HCT116 (cell line): ENCODE measurements around the gene C1orf159. TPM values are rescaled to one million over a fixed set of nuclear protein-coding genes. Genes with fewer than 3 reads are reported as not detected.

Experiments used
- ATAC-seq: fragments of 200-7000 bp; cut with Tn5 transposase; 2 replicates; pipeline ENCODE4 v1.9.1; 2020; ENCODE audit warnings: mild to moderate bottlenecking, moderate library complexity
- BruUV-seq: library from RNA; stranded (reverse); fragments of 400-500 nt; replicated peaks from 2 replicates; lab custom pipeline; 2021; lab: Mats Ljungman, UMichigan
- CTCF ChIA-PET: fragments of 300-600 bp; sonication (Branson Sonifier 250); formaldehyde crosslinking; loops from one replicate; lab custom pipeline; 2021; ENCODE audit warnings: antibody characterized with exemption; lab: Charles Lee
- POLR2A ChIA-PET: fragments of 300-600, 350-600 bp; sonication (Branson Sonifier 250); formaldehyde crosslinking; loops from one replicate; lab custom pipeline; 2021; ENCODE audit warnings: antibody characterized with exemption; lab: Charles Lee
- RAD21 ChIA-PET, 2 experiments: fragments of 300-600 bp; sonication (Branson Sonifier 250); formaldehyde crosslinking; loops; one replicate each; lab custom pipeline; 2023; ENCODE audit warnings: low total read pairs in 2 of 2; ENCODE audit not compliant: uncharacterized antibody in 2 of 2, unreplicated experiment in 2 of 2, low non-redundant PET in 1 of 2; lab: Charles Lee
- DNase-seq: peaks from one replicate; pipeline ENCODE4 v3.0.0-alpha.2; 2010; ENCODE audit warnings: low read depth, low spot score
- H2AFZ ChIP-seq: fragments of 200-600 bp; shearing (Covaris generic), sonication (generic); 2 replicates; pipeline ENCODE4 v1.6.1; 2017; ENCODE audit warnings: low read depth, mixed run types, mixed read lengths, antibody characterized with exemption, low read length; ENCODE audit not compliant: poor library complexity, severe bottlenecking
- H3K27ac ChIP-seq: 2 replicates; pipeline ENCODE4 v1.5.1; 2012; ENCODE audit warnings: low read depth, low read length
- H3K27me3 ChIP-seq: fragments of 200-600 bp; sonication (generic); 2 replicates; pipeline ENCODE4 v1.6.1; 2016; ENCODE audit warnings: mixed run types, low read length, mixed read lengths; ENCODE audit not compliant: insufficient read depth
- H3K36me3 ChIP-seq, 2 experiments: fragments of 200-500 bp in 1 of 2; fragments of 200-600 bp in 1 of 2; sonication (Bioruptor generic) in 1 of 2; sonication (generic) in 1 of 2; 2 replicates each; pipeline versions ENCODE4 v1.5.1 to v1.6.1; 2014 to 2016; ENCODE audit warnings: low read length in 2 of 2, inconsistent platforms in 1 of 2, mixed read lengths in 1 of 2, mixed run types in 1 of 2; ENCODE audit not compliant: insufficient read depth in 2 of 2, control insufficient read depth in 1 of 2
- H3K4me1 ChIP-seq, 2 experiments: fragments of 200-600 bp in 1 of 2; sonication (generic) in 1 of 2; 2 replicates each; pipeline versions ENCODE4 v1.5.1 to v1.6.1; 2012 to 2017; ENCODE audit warnings: low read length in 2 of 2, inconsistent platforms in 1 of 2, mild to moderate bottlenecking in 1 of 2, mixed read lengths in 1 of 2, mixed run types in 1 of 2, moderate library complexity in 1 of 2; ENCODE audit not compliant: insufficient read depth in 2 of 2, control insufficient read depth in 1 of 2
- H3K4me2 ChIP-seq: fragments of 200-600 bp; sonication (generic); 2 replicates; pipeline ENCODE4 v1.6.1; 2017; ENCODE audit warnings: mixed run types, low read length, mixed read lengths
- H3K4me3 ChIP-seq, 2 experiments: fragments of 200-600 bp in 1 of 2; sonication (generic) in 1 of 2; replicated peaks in 1 of 2; 2 replicates each; pipeline ENCODE4 v1.5.1; 2011 to 2016; ENCODE audit warnings: low read length in 2 of 2, control low read depth in 1 of 2, low read depth in 1 of 2, mild to moderate bottlenecking in 1 of 2, mixed read lengths in 1 of 2, mixed run types in 1 of 2
- H3K79me2 ChIP-seq: fragments of 200-600 bp; sonication (generic); 2 replicates; pipeline ENCODE4 v1.6.1; 2017; ENCODE audit warnings: mild to moderate bottlenecking, mixed run types, low read length, moderate library complexity, mixed read lengths; ENCODE audit not compliant: insufficient read depth
- H3K9ac ChIP-seq: fragments of 200-600 bp; sonication (generic); 2 replicates; pipeline ENCODE4 v1.6.1; 2016; ENCODE audit warnings: low read length, mixed read lengths
- H3K9me2 ChIP-seq: fragments of 200-600 bp; sonication (generic), shearing (Covaris generic); 2 replicates; pipeline ENCODE4 v1.6.1; 2017; ENCODE audit warnings: mixed run types, mild to moderate bottlenecking, moderate library complexity; ENCODE audit not compliant: insufficient read depth
- H3K9me3 ChIP-seq, 2 experiments: fragments of 200-500 bp in 1 of 2; fragments of 200-600 bp in 1 of 2; sonication (Bioruptor generic) in 1 of 2; sonication (generic) in 1 of 2; 2 replicates each; pipeline ENCODE4 v1.6.1; 2014 to 2017; ENCODE audit warnings: low read length in 2 of 2, mixed read lengths in 2 of 2, inconsistent platforms in 1 of 2, low read depth in 1 of 2, mild to moderate bottlenecking in 1 of 2, mixed run types in 1 of 2, moderate library complexity in 1 of 2; ENCODE audit not compliant: control insufficient read depth in 1 of 2, insufficient read depth in 1 of 2
- H4K20me1 ChIP-seq: fragments of 200-600 bp; sonication (generic), shearing (Covaris generic); 2 replicates; pipeline ENCODE4 v1.6.1; 2017; ENCODE audit warnings: mixed run types, mild to moderate bottlenecking, moderate library complexity; ENCODE audit not compliant: insufficient read depth
- ATF3 ChIP-seq: IDR thresholded peaks from 2 replicates; pipeline ENCODE4 v1.6.1; 2012
- CBX3 ChIP-seq: IDR thresholded peaks from 2 replicates; pipeline ENCODE4 v1.6.1; 2012; ENCODE audit warnings: low read depth
- CEBPB ChIP-seq: IDR thresholded peaks from 2 replicates; pipeline ENCODE4 v1.6.1; 2012; ENCODE audit warnings: low read depth
- CTCF ChIP-seq, 3 experiments: fragments of 200-600 bp in 1 of 3; sonication (generic) in 1 of 3; IDR thresholded peaks in 2 of 3; conservative IDR thresholded peaks in 1 of 3; 2 replicates each; pipeline ENCODE4 v1.5.1; 2012 to 2017; ENCODE audit warnings: low read depth in 2 of 3, low read length in 2 of 3, antibody characterized with exemption in 1 of 3, borderline replicate concordance in 1 of 3, control low read depth in 1 of 3, mild to moderate bottlenecking in 1 of 3, mixed read lengths in 1 of 3, mixed run types in 1 of 3, moderate library complexity in 1 of 3; ENCODE audit not compliant: insufficient read depth in 1 of 3
- ELF1 ChIP-seq: IDR thresholded peaks from 2 replicates; pipeline ENCODE4 v1.6.1; 2012; ENCODE audit warnings: low read depth, borderline replicate concordance
- EZH2 ChIP-seq: fragments of 200-600 bp; sonication (generic); IDR thresholded peaks from 2 replicates; pipeline ENCODE4 v1.6.1; 2017; ENCODE audit warnings: antibody characterized with exemption, mixed run types
- EZH2phosphoT487 ChIP-seq: fragments of 200-600 bp; IDR thresholded peaks from 2 replicates; pipeline ENCODE4 v1.6.1; 2018; ENCODE audit warnings: antibody characterized with exemption, borderline replicate concordance
- FOSL1 ChIP-seq: IDR thresholded peaks from 2 replicates; pipeline ENCODE4 v1.6.1; 2012; ENCODE audit warnings: low read depth
- JUND ChIP-seq: IDR thresholded peaks from 2 replicates; pipeline ENCODE4 v1.6.1; 2012
- POLR2A ChIP-seq: IDR thresholded peaks from 2 replicates; pipeline ENCODE4 v1.7.0; 2011; ENCODE audit warnings: borderline replicate concordance; ENCODE audit not compliant: insufficient read depth, insufficient read length; ENCODE audit errors: extremely low read depth
- POLR2AphosphoS5 ChIP-seq: IDR thresholded peaks from 2 replicates; pipeline ENCODE4 v1.6.1; 2011; ENCODE audit warnings: mild to moderate bottlenecking, low read depth, low read length, moderate library complexity
- RAD21 ChIP-seq: IDR thresholded peaks from 2 replicates; pipeline ENCODE4 v1.6.1; 2012; ENCODE audit warnings: low read depth, mild to moderate bottlenecking
- REST ChIP-seq: IDR thresholded peaks from 2 replicates; pipeline ENCODE4 v1.6.1; 2012; ENCODE audit warnings: low read depth
- SIN3A ChIP-seq: IDR thresholded peaks from 2 replicates; pipeline ENCODE4 v1.6.1; 2012; ENCODE audit warnings: low read depth
- SP1 ChIP-seq: IDR thresholded peaks from 2 replicates; pipeline ENCODE4 v1.6.1; 2012; ENCODE audit warnings: low read depth
- SRF ChIP-seq: IDR thresholded peaks from 2 replicates; pipeline ENCODE4 v1.6.1; 2012; ENCODE audit warnings: low read depth
- TCF7L2 ChIP-seq: IDR thresholded peaks from 2 replicates; pipeline ENCODE4 v1.7.0; 2011; ENCODE audit warnings: borderline replicate concordance, inconsistent platforms; ENCODE audit not compliant: insufficient read depth, insufficient read length; ENCODE audit errors: extremely low read depth
- YY1 ChIP-seq: IDR thresholded peaks from 2 replicates; pipeline ENCODE4 v1.6.1; 2011; ENCODE audit warnings: low read length, low read depth, moderate library complexity, mild to moderate bottlenecking; ENCODE audit not compliant: insufficient replicate concordance; ENCODE audit errors: extremely low read depth
- ZBTB33 ChIP-seq: IDR thresholded peaks from 2 replicates; pipeline ENCODE4 v1.6.1; 2011; ENCODE audit warnings: mild to moderate bottlenecking, low read length, moderate library complexity; ENCODE audit not compliant: insufficient replicate concordance; ENCODE audit errors: extremely low read depth
- ZNF274 ChIP-seq: fragments of 200-500 bp; sonication (Bioruptor generic); IDR thresholded peaks from 2 replicates; pipeline ENCODE4 v1.6.1; 2014; ENCODE audit warnings: mild to moderate bottlenecking, low read depth, low read length, inconsistent platforms
- intact Hi-C: fragments of 100-400 bp; cut with micrococcal nuclease; formaldehyde crosslinking; loops from 2 replicates; pipeline ENCODE4 v1.10.0; 2022
- total RNA-seq: library from RNA; stranded (reverse); gene quantifications from one replicate; pipeline ENCODE4 v1.2.1, GENCODE V29; 2021; ENCODE audit not compliant: unreplicated experiment

C1orf159 gene
- total RNA-seq, 1 experiment from 2014 or later = 22.7 TPM

GRCh38 chr1:1160281-1160930 is 44.5 kb upstream of the C1orf159 start:
- TF ChIP-seq TCF7L2 (no peak), FOSL1 (no peak), SIN3A (no peak), ATF3 (no peak), ZBTB33 (no peak), CTCF (IDR thresholded peaks at IDR 0.05 in 2 of 3, conservative IDR thresholded peaks at IDR 0.05 in 1 of 3; ENCODE audit: borderline replicate concordance in 1 of 3, insufficient read depth in 1 of 3, low read depth in 2 of 3, low read length in 2 of 3) (no peak), ELF1 (no peak), CEBPB (no peak), POLR2A (no peak), JUND (no peak), SRF (no peak), RAD21 (no peak), YY1 (no peak), CBX3 (no peak), EZH2 (no peak), EZH2phosphoT487 (no peak), ZNF274 (no peak), SP1 (no peak), REST (no peak), POLR2AphosphoS5 (no peak)
- Histone ChIP-seq H3K36me3 (no peaks in the 10 kb centered on the region), H3K79me2 (peaks cover 27% of the 10 kb centered on the region), H2AFZ (no peak overlapping the region), H3K27ac (no peak overlapping the region; the same call in 1 of the 2 replicates), H3K4me3 (no peak overlapping the region), H3K27me3 (no peaks in the 10 kb centered on the region), H3K9me3 (no peaks in the 10 kb centered on the region), H3K9ac (no peak overlapping the region), H3K4me2 (no peak overlapping the region), H4K20me1 (no peaks in the 10 kb centered on the region), H3K4me1 (peaks cover 21 to 54% of the 10 kb centered on the region in 2 experiments), H3K9me2 (no peaks in the 10 kb centered on the region)
- ChIA-PET RAD21 (no interaction called here), POLR2A (no interaction called here), CTCF (no interaction called here)
- BruUV-seq = no TSS peak
- ATAC-seq = no peak
- intact Hi-C loops = loop anchor here (5.0 kb wide), 1 partner anchor 47 kb away; the partner anchor contains the start of gene TNFRSF18
- DNase-seq = no peak
